Effector memory CD4-positive, alpha-beta T cell (primary cell): ENCODE results near the gene CITED2.
"Not testable (repeated sequence)": the region's sequence is repeated elsewhere in the genome, so short reads cannot be mapped to it uniquely, and the experiment has no call there.

ENCODE experiments used
- DNase-seq, 3 donors: peaks; one replicate each; pipeline ENCODE4 v3.0.0-alpha.2; 2020
- H3K27ac ChIP-seq: 2 replicates; pipeline ENCODE4 v1.7.0; 2013; ENCODE audit warnings: mild to moderate bottlenecking, low read length, moderate library complexity; ENCODE audit not compliant: insufficient read depth, poor library complexity, severe bottlenecking
- H3K27me3 ChIP-seq: replicated peaks from 2 replicates; pipeline ENCODE4 v1.7.0; 2013; ENCODE audit warnings: mild to moderate bottlenecking, low read length; ENCODE audit not compliant: insufficient read depth, control insufficient read depth, poor library complexity, severe bottlenecking
- H3K36me3 ChIP-seq: 2 replicates; pipeline ENCODE4 v1.7.0; 2013; ENCODE audit warnings: mild to moderate bottlenecking, low read length, moderate library complexity; ENCODE audit not compliant: control insufficient read depth, insufficient read depth
- H3K4me1 ChIP-seq: 2 replicates; pipeline ENCODE4 v1.7.0; 2013; ENCODE audit warnings: low read length, mild to moderate bottlenecking; ENCODE audit not compliant: control insufficient read depth, insufficient read depth, poor library complexity, severe bottlenecking
- H3K4me3 ChIP-seq: 2 replicates; pipeline ENCODE4 v1.7.0; 2013; ENCODE audit warnings: low read length, low read depth, mild to moderate bottlenecking; ENCODE audit not compliant: insufficient read depth, poor library complexity, severe bottlenecking
- H3K9me3 ChIP-seq: 2 replicates; pipeline ENCODE4 v1.7.0; 2013; ENCODE audit warnings: mild to moderate bottlenecking, low read length, moderate library complexity; ENCODE audit not compliant: control insufficient read depth
- total RNA-seq, 3 donors: gene quantifications; one replicate each; lab custom pipeline; 2026; lab: John Stamatoyannopoulos, UW

CITED2 gene
- total RNA-seq: 225 to 309 (median 279) reads per million in 3 donors

GRCh38 chr6:139374357-139375225 lies at the start of gene CITED2:
TSS of gene CITED2 (minus strand) at chr6:139374648. CDS start at chr6:139373944, 704 bp downstream.
- peaks cover 18% of the 10 kb centered on the region for H3K4me1 ChIP-seq
- H3K27ac ChIP-seq: peak within 1 kb of the TSS; percentile 91
- H3K4me3 ChIP-seq: peak within 1 kb of the TSS; percentile 96
- DNase-seq: peak; percentile 86 to 90 (median 89)
- no peaks in the 10 kb centered on the region for H3K27me3 ChIP-seq
- H3K36me3 ChIP-seq: peaks cover 11% of the 10 kb centered on the region
- no peaks in the 10 kb centered on the region for H3K9me3 ChIP-seq

- DNase-seq: no peak
- H3K4me1 ChIP-seq: no peaks in the 10 kb centered on the region
Observed at GRCh38 chr6:139423037-139423703, 48.7 kb upstream of the CITED2 start.

GRCh38 chr6:139422105-139423036 lies 47.9 kb upstream of the CITED2 start:
- no peaks in the 10 kb centered on the region for H3K9me3 ChIP-seq
- no peak overlapping the region for H3K27ac ChIP-seq
- no peak overlapping the region for H3K4me3 ChIP-seq
- H3K4me1 ChIP-seq: no peaks in the 10 kb centered on the region
- no peak for DNase-seq
- no peaks in the 10 kb centered on the region for H3K36me3 ChIP-seq
- H3K27me3 ChIP-seq: no peaks in the 10 kb centered on the region

More at GRCh38 chr6:139423037-139423703, 48.7 kb upstream of the CITED2 start:
- Histone ChIP-seq H3K9me3 (no peaks in the 10 kb centered on the region), H3K27ac (no peak overlapping the region), H3K36me3 (no peaks in the 10 kb centered on the region), H3K27me3 (no peaks in the 10 kb centered on the region), H3K4me3 (no peak overlapping the region)

- H3K4me3 ChIP-seq: no peak overlapping the region
- no peaks in the 10 kb centered on the region for H3K36me3 ChIP-seq
- DNase-seq: no peak
- no peaks in the 10 kb centered on the region for H3K4me1 ChIP-seq
- H3K9me3 ChIP-seq: no peaks in the 10 kb centered on the region
- H3K27ac ChIP-seq: no peak overlapping the region
- no peaks in the 10 kb centered on the region for H3K27me3 ChIP-seq
Observed at GRCh38 chr6:139418481-139419132, 44.2 kb upstream of the CITED2 start.

- H3K4me3 ChIP-seq: no peak overlapping the region
- no peaks in the 10 kb centered on the region for H3K4me1 ChIP-seq
- H3K36me3 ChIP-seq: no peaks in the 10 kb centered on the region
- no peak for DNase-seq
- no peaks in the 10 kb centered on the region for H3K9me3 ChIP-seq
- no peak overlapping the region for H3K27ac ChIP-seq
- no peaks in the 10 kb centered on the region for H3K27me3 ChIP-seq
Observed at GRCh38 chr6:139416146-139416545, 41.7 kb upstream of the CITED2 start.

GRCh38 chr6:139415365-139415764 lies 40.9 kb upstream of the CITED2 start:
- H3K36me3 ChIP-seq: no peaks in the 10 kb centered on the region
- no peak overlapping the region for H3K27ac ChIP-seq
- no peaks in the 10 kb centered on the region for H3K4me1 ChIP-seq
- no peaks in the 10 kb centered on the region for H3K27me3 ChIP-seq
- no peak overlapping the region for H3K4me3 ChIP-seq
- H3K9me3 ChIP-seq: no peaks in the 10 kb centered on the region
- DNase-seq: no peak

GRCh38 chr6:139412103-139412502 lies 37.7 kb upstream of the CITED2 start:
- not testable (repeated sequence) for H3K27me3 ChIP-seq, H3K36me3 ChIP-seq, H3K27ac ChIP-seq, H3K9me3 ChIP-seq, H3K4me1 ChIP-seq, DNase-seq, H3K4me3 ChIP-seq

GRCh38 chr6:139409026-139409425 lies 34.6 kb upstream of the CITED2 start:
- H3K36me3 ChIP-seq: no peaks in the 10 kb centered on the region
- H3K27ac ChIP-seq: no peak overlapping the region
- no peaks in the 10 kb centered on the region for H3K4me1 ChIP-seq
- DNase-seq: no peak
- H3K4me3 ChIP-seq: no peak overlapping the region
- no peaks in the 10 kb centered on the region for H3K9me3 ChIP-seq
- no peaks in the 10 kb centered on the region for H3K27me3 ChIP-seq

GRCh38 chr6:139407718-139408222 lies 33.3 kb upstream of the CITED2 start:
- H3K27me3 ChIP-seq: no peaks in the 10 kb centered on the region
- no peak for DNase-seq
- no peak overlapping the region for H3K27ac ChIP-seq
- H3K4me1 ChIP-seq: no peaks in the 10 kb centered on the region
- no peak overlapping the region for H3K4me3 ChIP-seq
- no peaks in the 10 kb centered on the region for H3K36me3 ChIP-seq
- H3K9me3 ChIP-seq: no peaks in the 10 kb centered on the region
